CD4-positive, alpha-beta T cell treated with Interleukin-17A for 1 hour (primary cell): ENCODE data around the gene SND1.
"Not testable (repeated sequence)": the region's sequence is repeated elsewhere in the genome, so short reads cannot be mapped to it uniquely, and the experiment has no call there.

Experiments
- DNase-seq: peaks from one replicate; pipeline ENCODE4 v3.0.0-alpha.2; 2020

The SND1 gene

DNA sequence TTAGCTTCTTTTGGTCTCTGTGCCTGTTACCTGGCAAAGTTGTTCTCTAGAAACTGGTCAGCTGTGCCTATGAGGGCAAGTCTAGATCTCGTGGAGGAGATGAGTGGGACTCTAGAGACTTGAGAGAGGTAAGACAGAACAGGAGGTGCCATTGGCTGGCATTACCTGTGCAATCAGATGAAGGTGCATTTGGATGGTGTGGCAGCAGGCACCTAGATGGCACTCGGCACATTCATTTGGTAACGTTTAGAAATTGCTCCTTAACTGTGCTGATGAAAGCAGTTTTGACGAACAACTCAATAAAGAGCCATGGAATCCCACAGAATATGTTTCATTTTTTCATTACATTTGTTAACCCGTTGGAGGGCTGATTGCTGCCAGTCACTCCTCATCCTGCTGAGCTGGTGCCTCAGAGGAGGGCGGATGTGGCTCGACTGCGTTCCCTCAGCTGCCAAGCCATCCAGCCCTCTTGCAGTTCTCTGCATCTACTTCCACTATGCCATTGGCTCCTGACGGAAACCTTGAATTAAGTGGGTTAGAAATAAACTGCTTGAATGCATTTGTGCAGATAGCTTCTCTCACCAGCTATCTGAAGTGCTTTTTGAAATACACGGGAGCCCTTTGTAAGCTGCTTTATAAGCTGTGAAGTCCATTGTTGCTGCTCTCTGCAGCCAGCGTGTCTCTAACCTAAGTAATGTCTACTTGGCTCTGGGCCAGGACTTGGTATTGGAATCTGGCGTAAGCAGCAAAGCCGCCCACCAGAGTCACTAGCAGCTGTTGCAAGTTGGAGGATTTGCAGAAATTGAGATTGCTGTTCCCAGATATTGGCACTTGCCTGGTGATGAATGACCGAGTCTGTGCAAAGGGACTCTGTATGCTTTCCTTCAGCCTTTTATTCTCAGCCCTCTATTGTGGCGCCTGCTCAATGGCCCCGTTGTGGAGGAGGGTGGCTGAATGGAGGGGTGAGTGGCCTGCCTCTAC, 291.8 kb downstream of the SND1 start:
- no peak for DNase-seq

DNA sequence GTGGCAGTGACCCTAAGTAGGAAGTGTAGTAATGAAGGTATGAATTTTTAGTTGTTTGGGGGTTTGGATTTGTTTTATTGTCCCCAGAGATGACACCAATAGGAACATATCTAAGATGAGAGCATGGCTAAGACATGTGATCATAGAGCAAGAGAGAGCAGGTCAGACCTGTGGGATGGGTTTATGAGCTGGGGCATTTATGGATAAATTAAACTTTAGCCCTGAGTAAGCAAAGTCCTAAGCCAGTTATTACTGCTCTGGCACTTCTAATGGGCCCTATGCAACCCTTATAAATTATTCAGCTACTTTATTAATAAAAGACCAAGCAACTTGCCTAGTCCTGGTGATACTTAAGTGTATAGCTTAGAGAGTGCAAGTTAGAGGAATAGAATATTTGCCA, 294.1 kb downstream of the SND1 start:
- no peak for DNase-seq

DNA sequence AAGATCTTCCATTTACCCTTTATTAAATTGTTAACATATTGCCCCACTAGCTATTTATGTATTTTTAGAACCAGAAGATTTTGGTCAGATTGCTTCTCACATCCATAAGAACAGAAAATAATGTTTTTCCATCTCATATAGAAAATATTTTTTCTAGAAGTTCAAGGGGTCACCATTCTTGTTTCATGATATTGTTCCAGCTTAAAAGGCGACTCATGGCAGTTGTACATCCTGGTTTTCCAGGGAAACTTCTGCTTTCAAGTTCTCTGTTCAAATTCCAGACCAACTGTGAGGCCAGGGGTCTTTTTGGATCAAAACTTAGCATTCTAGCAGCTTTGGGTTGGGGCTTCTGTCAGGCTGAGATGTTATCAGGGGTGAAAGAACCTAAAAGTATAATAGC, 294.9 kb downstream of the SND1 start:
- no peak for DNase-seq

DNA sequence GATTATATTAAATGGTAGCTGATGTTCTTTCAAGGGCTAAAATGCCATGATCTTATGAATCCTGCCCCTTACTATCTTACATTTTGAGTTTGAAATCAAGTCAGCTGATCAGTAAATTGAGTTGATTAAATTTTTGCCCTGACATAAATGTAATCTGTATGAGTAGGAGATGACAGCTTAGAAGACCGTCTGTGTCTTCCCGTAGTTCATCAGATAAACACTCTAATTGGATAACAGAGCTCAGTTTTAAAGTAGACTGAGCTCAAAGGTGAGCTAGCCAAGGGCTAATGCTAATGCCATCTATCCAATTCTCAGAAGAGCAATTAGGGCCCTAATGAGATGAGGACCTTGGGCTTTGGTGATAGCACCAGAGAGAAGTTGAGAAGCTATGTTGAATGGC, 296.3 kb downstream of the SND1 start:
- no peak for DNase-seq

DNA sequence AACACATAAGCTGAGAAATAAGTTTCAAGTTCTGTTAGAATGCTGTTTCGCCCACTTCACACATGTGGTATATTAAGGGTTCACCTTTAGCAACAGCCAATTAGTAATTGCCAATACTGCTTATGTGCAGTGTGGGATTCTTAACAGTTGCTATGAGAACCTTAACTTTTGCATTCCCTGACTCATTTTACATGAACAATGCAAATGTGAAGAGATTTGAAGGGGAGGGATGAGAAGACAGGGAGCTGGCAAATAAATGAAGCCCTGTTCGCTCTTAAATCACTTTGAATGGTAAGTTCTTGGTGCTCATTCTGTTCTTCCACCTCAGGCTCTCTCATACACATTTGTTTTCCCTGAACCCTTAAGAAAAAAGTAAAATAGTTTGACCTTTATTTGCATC, 296.9 kb downstream of the SND1 start:
- no peak for DNase-seq

- no peak for DNase-seq
These were observed 297.8 kb downstream of the SND1 start for GRCh38 chr7:127949769-127950222.

DNA sequence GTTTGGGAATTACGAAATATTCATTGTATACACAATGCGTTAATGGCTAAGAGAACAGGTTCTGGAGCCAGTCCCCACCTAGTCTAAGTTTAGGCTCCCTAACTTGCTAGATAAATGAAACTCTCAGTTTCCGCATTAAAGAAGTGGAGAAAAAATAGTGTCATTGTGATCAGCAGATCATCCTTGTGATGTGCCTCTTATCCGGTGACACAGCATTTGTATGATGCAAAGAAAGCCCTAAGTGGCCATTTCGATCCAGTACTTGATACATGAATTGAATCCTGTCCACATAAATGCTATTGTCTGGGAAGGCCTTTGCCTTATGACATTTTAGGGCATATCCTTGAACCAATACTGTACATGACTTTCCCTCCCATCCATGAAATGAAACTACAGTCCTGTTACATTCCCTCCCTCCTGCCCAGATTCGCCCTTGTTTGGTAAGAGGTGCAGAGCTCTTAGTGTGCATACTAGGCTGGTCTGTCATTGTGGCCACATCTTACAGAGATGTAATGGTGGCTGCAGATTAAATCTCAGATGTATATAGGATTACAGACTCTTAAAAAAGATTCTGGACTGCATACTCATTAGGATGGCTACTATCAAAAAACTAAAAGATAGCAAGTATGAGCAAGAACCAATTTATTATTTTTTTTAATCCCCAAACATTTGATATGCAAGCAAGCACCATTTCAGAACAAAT, 298.4 kb downstream of the SND1 start:
- no peak for DNase-seq

DNA sequence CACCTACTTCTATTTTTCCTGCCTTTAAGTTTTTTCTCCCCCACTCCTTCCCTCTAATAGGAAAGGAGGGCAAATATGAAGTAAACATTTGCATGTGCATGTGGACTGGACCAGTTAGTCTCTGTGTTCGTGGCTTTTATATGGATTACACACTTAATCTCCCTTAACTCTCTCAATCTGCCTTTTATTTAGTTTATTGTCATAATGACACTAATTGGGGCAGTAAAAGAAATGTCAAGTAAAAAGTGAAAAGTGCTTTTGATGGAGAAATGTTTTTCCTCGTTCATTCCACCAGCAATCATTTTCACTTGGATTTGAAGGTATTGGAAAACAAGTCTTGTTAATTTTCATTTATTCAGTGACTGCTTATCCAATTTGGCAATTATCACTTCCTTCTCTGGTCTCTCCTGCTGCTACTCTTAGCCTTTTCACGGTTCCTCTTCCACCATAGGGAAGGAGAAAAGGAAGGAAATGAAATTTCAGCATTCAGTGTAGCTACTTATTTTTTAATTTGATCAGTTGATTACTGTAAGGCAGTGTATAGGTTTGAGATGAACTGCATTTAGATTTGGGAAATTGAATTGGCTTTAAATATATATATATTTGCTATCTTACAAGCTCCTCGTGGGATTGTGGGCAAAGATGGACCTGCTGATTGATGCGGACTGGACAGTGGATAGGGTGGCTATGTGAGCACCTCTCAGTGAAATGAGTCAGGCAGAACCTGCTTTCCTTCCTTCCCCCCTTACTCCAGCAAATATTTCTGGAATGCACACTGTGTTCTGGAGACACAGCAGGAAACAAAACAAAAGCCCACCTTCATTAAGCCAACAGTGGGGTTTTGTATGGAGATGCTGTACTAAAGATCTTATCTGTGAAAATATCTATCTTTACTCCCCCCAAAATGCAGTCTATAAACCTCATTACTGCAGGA, 301.7 kb downstream of the SND1 start:
- DNase-seq: no peak

GRCh38 chr7:127954357-127954748, 302.4 kb downstream of the SND1 start:
- DNase-seq: no peak

- DNase-seq: no peak
These were observed 303.1 kb downstream of the SND1 start for GRCh38 chr7:127955051-127955531.

GRCh38 chr7:127957886-127958285, 305.9 kb downstream of the SND1 start:
- DNase-seq: no peak

DNA sequence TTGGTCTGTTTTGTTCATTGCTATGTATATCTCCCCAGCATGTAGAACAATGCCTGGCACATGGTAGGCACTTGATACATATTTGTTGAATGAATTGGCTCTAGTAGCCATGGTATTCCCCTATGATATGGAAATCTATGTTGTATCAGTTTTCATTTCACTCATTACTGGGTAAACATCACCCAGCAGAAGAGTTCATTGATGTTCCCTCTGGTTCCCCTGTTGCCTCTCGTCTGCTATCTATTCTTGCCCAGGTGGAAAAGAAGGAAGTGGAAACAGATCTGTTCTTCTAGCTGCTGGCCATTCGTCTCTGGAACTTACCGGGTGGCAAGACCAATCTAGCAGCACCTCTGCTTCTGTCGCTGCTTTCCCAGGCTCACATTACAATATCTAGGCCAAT, 307.8 kb downstream of the SND1 start:
- no peak for DNase-seq

GRCh38 chr7:127961786-127962453, 309.9 kb downstream of the SND1 start:
- DNase-seq: no peak

GRCh38 chr7:127962589-127963361, 310.8 kb downstream of the SND1 start:
- no peak for DNase-seq

DNA sequence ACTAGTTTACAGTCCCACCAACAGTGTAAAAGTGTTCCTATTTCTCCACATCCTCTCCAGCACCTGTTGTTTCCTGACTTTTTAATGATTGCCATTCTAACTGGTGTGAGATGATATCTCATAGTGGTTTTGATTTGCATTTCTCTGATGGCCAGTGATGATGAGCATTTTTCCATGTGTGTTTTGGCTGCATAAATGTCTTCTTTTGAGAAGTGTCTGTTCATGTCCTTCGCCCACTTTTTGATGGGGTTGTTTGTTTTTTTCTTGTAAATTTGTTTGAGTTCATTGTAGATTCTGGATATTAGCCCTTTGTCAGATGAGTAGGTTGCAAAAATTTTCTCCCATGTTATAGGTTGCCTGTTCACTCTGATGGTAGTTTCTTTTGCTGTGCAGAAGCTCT, 311.9 kb downstream of the SND1 start:
- not testable (repeated sequence) for DNase-seq

- DNase-seq: no peak
These were observed 315.3 kb downstream of the SND1 start for GRCh38 chr7:127967281-127967680.

DNA sequence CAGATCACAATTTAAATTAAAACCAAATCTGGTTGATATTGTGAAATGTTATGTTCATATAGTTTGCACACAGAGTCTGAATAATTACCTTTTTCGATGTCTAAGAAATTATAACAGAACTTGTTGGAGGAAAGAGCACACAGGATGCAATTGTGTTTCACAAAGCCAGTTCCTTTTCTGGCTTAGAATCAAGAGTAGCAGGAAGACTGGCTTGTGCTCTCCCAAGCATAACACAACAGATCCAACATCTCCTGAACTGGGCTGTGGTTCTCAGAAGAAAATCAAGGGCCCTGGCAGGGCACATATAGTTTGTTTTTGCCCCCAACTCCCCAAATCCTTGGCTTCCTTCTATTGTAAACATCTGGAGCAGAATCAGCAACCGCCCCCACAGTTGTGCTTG, 316.6 kb downstream of the SND1 start:
- no peak for DNase-seq

- DNase-seq: no peak
These were observed 321.8 kb downstream of the SND1 start for GRCh38 chr7:127973832-127974231.

DNA sequence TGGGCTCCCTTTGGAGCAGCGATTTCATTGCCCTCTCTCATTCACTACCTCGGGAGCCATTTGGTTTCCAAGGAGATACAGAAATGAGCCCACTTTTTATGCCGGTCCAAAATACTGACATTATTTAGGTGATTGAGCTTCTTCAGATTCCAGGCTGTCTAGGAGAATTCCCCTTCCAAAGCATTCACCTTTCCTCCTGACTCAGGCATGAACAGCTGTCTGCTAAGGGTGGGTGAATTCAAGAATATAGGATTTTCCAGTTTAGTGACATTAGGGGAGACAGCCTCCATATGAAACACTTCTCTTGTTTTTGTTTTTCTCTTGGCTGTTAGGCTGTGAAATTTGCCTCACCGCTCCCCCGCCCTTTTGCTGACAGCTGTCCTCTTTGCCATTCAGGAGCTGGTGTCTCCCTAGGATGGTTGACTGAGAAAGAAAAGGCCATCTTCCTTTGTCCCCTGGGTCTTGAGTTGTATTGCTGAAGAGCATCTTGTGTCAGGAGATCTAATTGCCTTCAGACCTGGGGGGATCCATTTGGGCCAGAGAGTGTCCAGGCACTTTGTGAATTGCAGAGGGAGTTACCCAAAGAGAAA, 322.5 kb downstream of the SND1 start:
- no peak for DNase-seq

DNA sequence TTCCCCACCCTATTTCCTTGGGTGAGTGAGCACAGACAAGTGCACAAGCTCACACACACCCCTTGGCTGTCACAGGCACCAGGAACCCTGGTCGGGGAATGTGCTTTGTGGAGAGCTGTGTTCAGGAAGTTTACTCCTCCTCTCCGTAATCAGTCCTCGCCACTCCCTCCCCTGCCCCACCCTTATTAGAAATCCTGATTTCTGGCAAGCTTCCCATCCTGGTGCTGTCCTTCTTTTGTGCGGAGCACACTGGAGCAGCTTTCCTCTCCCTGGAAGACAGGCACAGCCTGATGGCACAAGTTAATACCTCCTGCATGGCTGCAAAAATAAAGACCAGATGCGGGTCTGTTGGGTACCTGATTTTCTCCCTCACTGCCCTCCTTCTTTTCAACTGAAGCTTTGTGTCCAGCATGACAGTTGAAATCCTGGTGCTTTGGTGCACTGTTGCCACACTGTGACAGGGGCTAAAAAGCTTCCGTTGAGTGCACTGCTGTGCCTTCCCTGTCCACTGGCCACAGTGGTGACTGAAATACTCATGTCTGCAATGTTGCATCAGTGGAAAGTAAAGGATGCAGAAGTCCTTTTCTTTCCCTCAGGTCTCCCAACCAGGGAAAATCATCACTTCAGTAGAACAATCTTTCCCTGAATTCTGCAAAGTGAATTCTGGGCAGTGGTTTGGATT, 324.2 kb downstream of the SND1 start:
- no peak for DNase-seq
